GM18526 (cell line): ENCODE results near the gene ANKRD40CL.
A peak's percentile ranks its signal among the peaks of the same experiment; 100 is the strongest.

Experiments
- POLR2A ChIP-seq: IDR thresholded peaks from 3 replicates; pipeline ENCODE4 v1.6.1; 2011; ENCODE audit not compliant: insufficient read length; ENCODE audit errors: extremely low read depth

The ANKRD40CL gene

GRCh38 chr17:50745631-50746030 is 21.7 kb downstream of the ANKRD40CL start:
- no peak for TF ChIP-seq POLR2A

- TF ChIP-seq POLR2A = no peak
These were observed 28.2 kb downstream of the ANKRD40CL start for GRCh38 chr17:50739098-50739497.

GRCh38 chr17:50737118-50737698 is 30.1 kb downstream of the ANKRD40CL start:
- no peak for TF ChIP-seq POLR2A

- TF ChIP-seq POLR2A = no peak
These were observed 32.0 kb downstream of the ANKRD40CL start for GRCh38 chr17:50735287-50735686.

GRCh38 chr17:50731575-50732460 is 35.5 kb downstream of the ANKRD40CL start:
- no peak for TF ChIP-seq POLR2A

- no peak for TF ChIP-seq POLR2A
These were observed 38.2 kb downstream of the ANKRD40CL start for GRCh38 chr17:50728881-50729765.

GRCh38 chr17:50728112-50728429 is 39.2 kb downstream of the ANKRD40CL start:
- no peak for TF ChIP-seq POLR2A

GRCh38 chr17:50725769-50726655 is 41.3 kb downstream of the ANKRD40CL start:
- TF ChIP-seq POLR2A = no peak

- TF ChIP-seq POLR2A = no peak
These were observed 44.6 kb downstream of the ANKRD40CL start for GRCh38 chr17:50722746-50723145.

- TF ChIP-seq POLR2A = no peak
These were observed 45.9 kb downstream of the ANKRD40CL start for GRCh38 chr17:50721194-50722010.

GRCh38 chr17:50719924-50720794 is 47.2 kb downstream of the ANKRD40CL start:
- TF ChIP-seq POLR2A = no peak

- peak; percentile 94 for TF ChIP-seq POLR2A
These were observed 48.0 kb downstream of the ANKRD40CL start, which contains the start of gene LUC7L3 for GRCh38 chr17:50719144-50719923. Gene LUC7L3 (plus strand): TSS chr17:50719603. CDS start chr17:50719733, 130 bp downstream.
